LNCaP clone FGC (cell line): ENCODE data around the gene TEX48.

Experiments
- DNase-seq: peaks from one replicate; pipeline ENCODE4 v3.0.0-alpha.2; 2011; ENCODE audit warnings: low read depth
- H3K4me3 ChIP-seq: 2 replicates; pipeline ENCODE4 v1.5.1; 2011; ENCODE audit warnings: mild to moderate bottlenecking, low read depth, low read length, control low read depth
- CTCF ChIP-seq: IDR thresholded peaks from 2 replicates; pipeline ENCODE4 v1.5.1; 2012; ENCODE audit warnings: mild to moderate bottlenecking; ENCODE audit not compliant: control insufficient read depth, insufficient read depth; ENCODE audit errors: extremely low read depth

The TEX48 gene

DNA sequence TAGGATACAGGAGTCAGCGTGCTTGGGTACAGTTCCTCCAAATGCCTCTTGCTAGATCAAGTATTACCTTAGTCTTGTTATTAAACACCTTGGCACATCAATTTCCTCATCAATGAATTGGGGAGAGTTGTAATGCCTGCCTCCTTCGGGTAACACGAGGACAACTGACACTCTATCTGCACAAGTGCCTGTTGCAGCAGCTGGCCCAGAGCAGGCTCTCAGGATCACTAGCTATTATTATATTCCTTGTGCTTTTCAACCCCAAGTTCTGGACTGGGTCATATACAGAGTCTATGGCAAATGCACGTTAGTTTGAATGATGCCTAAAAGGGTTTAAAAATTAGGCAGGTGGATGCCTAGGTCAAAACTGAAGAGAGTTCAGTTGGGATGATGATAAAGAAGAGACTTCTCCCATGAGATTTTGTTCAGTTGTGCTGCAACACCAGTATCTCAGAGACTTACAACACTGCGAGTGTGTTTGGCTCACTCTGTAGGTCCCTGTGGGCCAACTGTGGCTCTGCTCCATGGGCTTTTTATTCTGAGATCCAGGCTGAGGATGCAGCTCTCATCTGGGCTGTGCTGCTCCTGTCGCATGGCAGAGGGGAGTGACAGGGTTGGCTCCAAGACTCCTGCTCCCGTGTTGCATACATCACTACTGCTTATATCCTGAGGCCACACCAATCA lies 41.1 kb upstream of the TEX48 start:
- DNase-seq: no peak
- no peak overlapping the region for H3K4me3 ChIP-seq
- TF ChIP-seq CTCF: no peak

- TF ChIP-seq CTCF: no peak
- DNase-seq: no peak
- no peak overlapping the region for H3K4me3 ChIP-seq
Measured at GRCh38 chr9:114722081-114722621, 40.2 kb upstream of the TEX48 start.

- no peak overlapping the region for H3K4me3 ChIP-seq
- no peak for DNase-seq
- TF ChIP-seq CTCF: no peak
Measured at GRCh38 chr9:114721491-114722079, 39.6 kb upstream of the TEX48 start.

DNA sequence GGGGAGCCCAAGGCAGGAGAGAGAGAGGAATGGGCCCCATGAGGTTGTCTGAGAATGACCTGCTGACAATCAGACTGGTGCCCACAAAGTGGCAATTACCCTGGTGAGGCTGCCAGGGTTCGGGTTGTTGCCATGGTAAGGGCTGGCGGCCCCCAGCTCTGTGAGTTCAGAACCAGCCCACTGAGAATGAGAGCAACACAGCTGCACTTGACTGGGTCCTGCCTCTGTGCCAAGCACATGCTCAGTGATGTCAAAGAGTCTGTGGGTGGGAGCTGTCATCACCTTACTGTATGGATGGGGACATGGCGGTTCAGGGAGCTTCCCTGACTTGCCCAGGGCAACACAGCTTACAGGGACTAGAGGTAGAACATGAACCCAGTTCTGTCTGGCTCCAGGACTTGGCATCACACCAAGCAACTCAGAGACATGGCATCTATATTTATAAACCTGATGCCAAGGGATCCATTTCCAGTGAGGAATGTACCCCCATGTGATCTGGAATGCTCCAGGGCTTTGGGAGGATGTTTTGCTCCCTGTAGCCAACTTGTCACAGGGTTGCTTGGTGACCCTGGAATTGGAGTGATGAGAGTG lies 38.2 kb upstream of the TEX48 start:
- no peak overlapping the region for H3K4me3 ChIP-seq
- DNase-seq: no peak
- TF ChIP-seq CTCF: no peak

GRCh38 chr9:114719290-114719689 lies 37.3 kb upstream of the TEX48 start:
- no peak for DNase-seq
- no peak for TF ChIP-seq CTCF
- no peak overlapping the region for H3K4me3 ChIP-seq

- no peak for DNase-seq
- H3K4me3 ChIP-seq: no peak overlapping the region
- no peak for TF ChIP-seq CTCF
Measured at GRCh38 chr9:114718801-114719221, 36.8 kb upstream of the TEX48 start.
